ENCODE measurements around the gene NRIP1.
A peak's percentile ranks its signal among the peaks of the same experiment; 100 is the strongest.
"Not testable (repeated sequence)": the region's sequence is repeated elsewhere in the genome, so short reads cannot be mapped to it uniquely, and the experiment has no call there.

NRIP1 gene

DNA sequence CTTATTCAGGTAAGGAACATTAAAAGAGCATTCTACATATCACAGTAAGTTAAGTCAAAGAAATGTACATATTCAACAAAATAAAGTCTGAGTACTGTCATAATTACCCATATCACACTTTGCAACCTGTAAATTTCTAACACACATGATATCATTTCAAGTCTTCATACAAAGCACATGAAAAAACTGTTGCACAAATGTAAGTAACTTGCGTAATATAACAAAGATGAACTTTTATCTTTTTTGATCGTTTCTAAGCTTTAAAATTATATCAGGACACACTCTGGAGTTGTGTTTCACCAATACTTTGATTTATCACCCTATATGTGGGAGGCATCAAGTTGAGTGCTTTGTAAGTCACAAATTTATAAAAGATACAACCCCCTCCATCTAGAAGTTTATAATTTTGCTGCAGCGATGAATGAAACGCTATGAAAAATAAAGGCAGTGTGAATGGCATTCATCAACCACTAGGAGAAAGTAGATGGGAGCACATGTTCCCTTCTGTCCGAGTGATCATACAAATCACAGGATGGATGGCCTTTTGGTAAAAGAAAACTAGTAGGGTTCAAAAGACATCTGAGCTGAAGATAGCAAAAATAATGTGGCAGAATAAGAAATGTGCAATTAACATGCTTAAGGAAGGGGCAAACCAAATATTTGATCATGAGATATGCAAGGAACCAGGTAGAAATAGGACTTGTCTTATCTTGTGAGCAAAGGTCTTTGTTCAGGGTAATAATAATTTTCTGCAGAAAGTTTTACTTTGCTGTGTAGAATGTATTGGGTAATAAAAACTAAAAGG lies 27.5 kb downstream of the NRIP1 start:
- Histone ChIP-seq H3K36me3 (replicated peaks) (peaks cover 21% of the 10 kb centered on the region), H3K27me3 (replicated peaks) (no peaks in the 10 kb centered on the region), H3K27ac (no peak overlapping the region), H3K4me3 (ENCODE audit: low read depth, low read length) (no peak overlapping the region)
- in situ Hi-C loops (cut with HindIII; ENCODE audit: low pct_ligation_motif_present, low sequenced_read_pairs): no loop called here
- no peak for DNase-seq
- TF ChIP-seq, protein P1, sequence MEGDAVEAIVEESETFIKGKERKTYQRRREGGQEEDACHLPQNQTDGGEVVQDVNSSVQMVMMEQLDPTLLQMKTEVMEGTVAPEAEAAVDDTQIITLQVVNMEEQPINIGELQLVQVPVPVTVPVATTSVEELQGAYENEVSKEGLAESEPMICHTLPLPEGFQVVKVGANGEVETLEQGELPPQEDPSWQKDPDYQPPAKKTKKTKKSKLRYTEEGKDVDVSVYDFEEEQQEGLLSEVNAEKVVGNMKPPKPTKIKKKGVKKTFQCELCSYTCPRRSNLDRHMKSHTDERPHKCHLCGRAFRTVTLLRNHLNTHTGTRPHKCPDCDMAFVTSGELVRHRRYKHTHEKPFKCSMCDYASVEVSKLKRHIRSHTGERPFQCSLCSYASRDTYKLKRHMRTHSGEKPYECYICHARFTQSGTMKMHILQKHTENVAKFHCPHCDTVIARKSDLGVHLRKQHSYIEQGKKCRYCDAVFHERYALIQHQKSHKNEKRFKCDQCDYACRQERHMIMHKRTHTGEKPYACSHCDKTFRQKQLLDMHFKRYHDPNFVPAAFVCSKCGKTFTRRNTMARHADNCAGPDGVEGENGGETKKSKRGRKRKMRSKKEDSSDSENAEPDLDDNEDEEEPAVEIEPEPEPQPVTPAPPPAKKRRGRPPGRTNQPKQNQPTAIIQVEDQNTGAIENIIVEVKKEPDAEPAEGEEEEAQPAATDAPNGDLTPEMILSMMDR (IDR thresholded peaks at IDR 0.05; ENCODE audit: low read depth, low read length, missing control alignments): no peak

DNA sequence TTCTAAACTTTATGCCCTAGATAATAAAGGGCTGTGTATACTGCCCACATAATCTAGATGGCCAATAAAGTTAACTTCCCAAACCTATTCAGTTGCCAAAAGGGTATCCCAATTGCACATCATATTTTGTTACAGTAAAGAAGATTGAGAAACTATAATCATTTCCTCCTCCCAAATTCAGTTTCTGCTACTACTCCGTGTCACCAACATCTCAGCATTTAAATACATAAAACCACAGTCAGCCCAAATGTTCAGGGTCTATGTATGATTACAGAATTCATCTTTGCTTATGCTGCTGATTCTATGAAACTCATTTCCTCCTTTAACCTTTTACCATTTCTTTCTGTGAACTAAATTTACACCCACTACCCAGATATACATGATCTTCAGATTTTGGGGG lies 28.6 kb downstream of the NRIP1 start:
- no peak overlapping the region for H3K27ac ChIP-seq

DNA sequence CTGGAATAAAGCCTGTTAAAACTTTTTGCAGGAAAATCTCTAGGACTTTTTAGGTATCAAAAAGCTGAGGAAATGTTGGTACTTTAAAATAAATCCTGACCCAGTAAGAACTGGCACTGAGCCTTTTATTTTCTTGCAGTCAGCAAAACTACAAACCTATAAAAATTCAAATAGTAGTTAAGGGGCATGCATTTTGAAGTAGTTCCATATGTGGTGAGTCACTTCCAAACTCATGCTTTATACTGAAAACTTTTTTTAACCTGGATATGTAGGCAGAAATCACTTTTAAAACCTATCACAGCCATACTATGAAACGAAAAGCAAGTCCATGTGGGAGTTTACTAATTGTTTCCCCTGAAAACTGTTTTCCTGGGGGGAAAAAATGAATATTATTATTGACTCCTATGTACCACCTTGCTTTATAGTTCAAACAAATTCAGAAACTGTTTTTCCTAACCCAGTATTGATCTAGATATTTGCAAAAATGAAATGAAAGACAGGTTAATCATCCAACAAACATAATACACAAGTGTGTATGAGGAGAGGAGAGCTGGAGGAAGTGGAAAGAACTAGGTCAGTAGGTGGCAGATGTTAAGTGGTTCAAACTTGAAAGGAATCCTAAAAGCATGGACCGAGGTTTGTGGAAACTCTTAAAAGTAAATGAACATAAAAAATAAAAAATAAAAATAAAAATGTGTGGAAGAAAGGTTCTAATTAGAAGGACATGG lies 30.5 kb downstream of the NRIP1 start:
- Histone ChIP-seq H3K4me3 (ENCODE audit: low read depth, low read length) (no peak overlapping the region), H3K36me3 (replicated peaks) (peaks cover 14% of the 10 kb centered on the region), H3K27ac (peak overlapping the region; percentile 24), H3K27me3 (replicated peaks) (no peaks in the 10 kb centered on the region)
- in situ Hi-C loops (cut with HindIII; ENCODE audit: low pct_ligation_motif_present, low sequenced_read_pairs): no loop called here
- TF ChIP-seq, protein P1 (IDR thresholded peaks at IDR 0.05; ENCODE audit: low read depth, low read length, missing control alignments): no peak
- DNase-seq: no peak

More for the DNA sequence above, 28.6 kb downstream of the NRIP1 start:
- in situ Hi-C loops (cut with HindIII; ENCODE audit: low pct_ligation_motif_present, low sequenced_read_pairs): no loop called here
- no peak for DNase-seq
- Histone ChIP-seq H3K4me3 (ENCODE audit: low read depth, low read length) (no peak overlapping the region), H3K27me3 (replicated peaks) (no peaks in the 10 kb centered on the region), H3K36me3 (replicated peaks) (peaks cover 18% of the 10 kb centered on the region)
- TF ChIP-seq, protein P1 (IDR thresholded peaks at IDR 0.05; ENCODE audit: low read depth, low read length, missing control alignments): no peak

DNA sequence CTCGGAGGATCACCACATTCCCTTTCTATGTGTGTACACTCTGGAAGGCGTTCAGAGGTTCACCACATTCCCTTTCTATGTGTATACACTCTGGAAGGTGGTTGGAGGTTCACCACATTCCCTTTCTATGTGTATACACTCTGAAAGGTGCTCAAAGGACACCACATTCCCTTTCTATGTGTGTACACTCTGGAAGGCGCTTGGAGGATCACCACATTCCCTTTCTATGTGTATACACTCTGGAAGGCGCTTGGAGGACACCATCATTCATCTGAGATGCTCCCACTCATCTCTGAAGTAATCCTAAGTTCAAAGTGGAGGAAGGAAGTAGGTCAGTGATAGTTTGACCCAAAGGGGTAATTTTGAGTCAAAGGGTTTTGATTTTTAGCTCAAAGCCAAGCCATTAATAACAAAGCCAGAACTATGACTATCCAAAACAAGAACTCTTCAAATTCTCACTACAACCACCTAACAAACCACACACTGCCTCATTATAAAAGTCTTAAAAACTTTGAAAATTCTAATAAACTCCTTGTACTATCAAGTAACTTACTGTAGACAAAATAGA lies 32.9 kb downstream of the NRIP1 start:
- H3K27ac ChIP-seq: peak overlapping the region; percentile 56
- no peaks in the 10 kb centered on the region for H3K27me3 ChIP-seq (replicated peaks)
- peak; percentile 63 for DNase-seq
- peaks cover 15% of the 10 kb centered on the region for H3K36me3 ChIP-seq (replicated peaks)
- H3K4me3 ChIP-seq (ENCODE audit: low read depth, low read length): no peak overlapping the region
- TF ChIP-seq, protein P1 (IDR thresholded peaks at IDR 0.05; ENCODE audit: low read depth, low read length, missing control alignments): no peak
- in situ Hi-C loops (cut with HindIII; ENCODE audit: low pct_ligation_motif_present, low sequenced_read_pairs): no loop called here

DNA sequence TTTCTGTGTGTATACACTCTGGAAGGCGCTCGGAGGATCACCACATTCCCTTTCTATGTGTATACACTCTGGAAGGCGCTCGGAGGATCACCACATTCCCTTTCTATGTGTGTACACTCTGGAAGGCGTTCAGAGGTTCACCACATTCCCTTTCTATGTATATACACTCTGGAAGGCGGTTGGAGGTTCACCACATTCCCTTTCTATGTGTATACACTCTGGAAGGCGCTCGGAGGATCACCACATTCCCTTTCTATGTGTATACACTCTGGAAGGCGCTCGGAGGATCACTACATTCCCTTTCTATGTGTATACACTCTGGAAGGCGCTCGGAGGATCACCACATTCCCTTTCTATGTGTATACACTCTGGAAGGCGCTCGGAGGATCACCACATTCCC lies 33.4 kb downstream of the NRIP1 start:
- peak; percentile 55 for DNase-seq
- H3K27ac ChIP-seq; in situ Hi-C loops (cut with HindIII; ENCODE audit: low pct_ligation_motif_present, low sequenced_read_pairs): not testable (repeated sequence)

DNA sequence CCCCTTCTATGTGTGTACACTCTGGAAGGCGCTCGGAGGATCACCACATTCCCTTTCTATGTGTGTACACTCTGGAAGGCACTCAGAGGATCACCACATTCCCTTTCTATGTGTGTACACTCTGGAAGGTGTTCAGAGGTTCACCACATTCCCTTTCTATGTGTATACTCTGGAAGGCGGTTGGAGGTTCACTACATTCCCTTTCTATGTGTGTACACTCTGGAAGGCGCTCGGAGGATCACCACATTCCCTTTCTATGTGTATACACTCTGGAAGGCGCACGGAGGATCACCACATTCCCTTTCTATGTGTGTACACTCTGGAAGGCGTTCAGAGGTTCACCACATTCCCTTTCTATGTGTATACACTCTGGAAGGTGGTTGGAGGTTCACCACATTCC lies 33.9 kb downstream of the NRIP1 start:
- H3K36me3 ChIP-seq (replicated peaks): peaks cover 15% of the 10 kb centered on the region
- H3K27ac ChIP-seq; H3K27me3 ChIP-seq (replicated peaks); H3K4me3 ChIP-seq (ENCODE audit: low read depth, low read length); in situ Hi-C loops (cut with HindIII; ENCODE audit: low pct_ligation_motif_present, low sequenced_read_pairs): not testable (repeated sequence)
- peak; percentile 51 for DNase-seq

More for the DNA sequence above, 33.4 kb downstream of the NRIP1 start:
- not testable (repeated sequence) for H3K4me3 ChIP-seq (ENCODE audit: low read depth, low read length); H3K27me3 ChIP-seq (replicated peaks)
- H3K36me3 ChIP-seq (replicated peaks): peaks cover 15% of the 10 kb centered on the region

Measured in brain microvascular endothelial cell (primary cell).